Measurements from ENCODE around the gene VASH2. TPM values are rescaled to one million over a fixed set of nuclear protein-coding genes. Genes with fewer than 3 reads are reported as not detected.

The VASH2 gene
- total and polyA plus RNA-seq, 2 experiments from 2014 or later = 129 to 381 TPM

- peaks cover 100% of the 10 kb centered on the region for H3K36me3 Mint-ChIP-seq (ENCODE audit: low read depth)
- H3K4me1 ChIP-seq (ENCODE audit: insufficient read depth) = peaks cover 58% of the 10 kb centered on the region
- peaks cover 98% of the 10 kb centered on the region for H3K36me3 ChIP-seq (ENCODE audit: insufficient read depth)
- H3K9me2 ChIP-seq (ENCODE audit: insufficient read depth) = no peaks in the 10 kb centered on the region
- peaks cover 73% of the 10 kb centered on the region for H3K4me1 Mint-ChIP-seq
- H3K4me2 ChIP-seq = no peak overlapping the region
- no peaks in the 10 kb centered on the region; the same call in 2 of the 3 replicates for H3K9me3 Mint-ChIP-seq
- ATAC-seq (no peak), DNase-seq (ENCODE audit: low spot score) (no peak)
- H3K27ac ChIP-seq (ENCODE audit: low read depth) = peak overlapping the region; percentile 42
- H3K4me3 ChIP-seq = no peak overlapping the region
- no peak overlapping the region for H3K4me3 Mint-ChIP-seq
- no peaks in the 10 kb centered on the region for H3K27me3 ChIP-seq (ENCODE audit: insufficient read depth)
- no peak overlapping the region for H2AFZ ChIP-seq
- peaks cover 98% of the 10 kb centered on the region for H3F3A ChIP-seq (replicated peaks; ENCODE audit: low read depth)
- TF ChIP-seq STAT1 (IDR thresholded peaks at IDR 0.05; ENCODE audit: unreplicated experiment) = no peak
- no peak for TF ChIP-seq CTCF (conservative IDR thresholded peaks at IDR 0.05; ENCODE audit: low read depth in 2 of 2)
- no peak for TF ChIP-seq ZNF331 (CRISPR knock-in tag; IDR thresholded peaks at IDR 0.05; ENCODE audit: low read depth)
- TF ChIP-seq JUNB (IDR thresholded peaks at IDR 0.05; ENCODE audit: unreplicated experiment) = no peak
- no peak for TF ChIP-seq CREB1 (CRISPR knock-in tag; IDR thresholded peaks at IDR 0.05; ENCODE audit: low read depth)
- peak; percentile 54; the same call in 1 of the 2 replicates for TF ChIP-seq POLR2AphosphoS5 (IDR thresholded peaks at IDR 0.05; ENCODE audit: low read depth)
- no peak for TF ChIP-seq EZH2 (IDR thresholded peaks at IDR 0.05; ENCODE audit: low read depth, unreplicated experiment)
- no peak for TF ChIP-seq EZH2phosphoT487 (IDR thresholded peaks at IDR 0.05; ENCODE audit: unreplicated experiment)
- no peak for TF ChIP-seq NANOG (IDR thresholded peaks at IDR 0.05; ENCODE audit: borderline replicate concordance)
- peaks cover 49% of the 10 kb centered on the region for H4K20me1 ChIP-seq (replicated peaks; ENCODE audit: insufficient read depth)
- H3K27me3 Mint-ChIP-seq (ENCODE audit: insufficient read depth, low read depth, poor library complexity) = peaks cover 34% of the 10 kb centered on the region
- H3K27ac Mint-ChIP-seq = peak overlapping the region; percentile 80; the same call in 1 of the 2 replicates
- peaks cover 17% of the 10 kb centered on the region; the same call in 1 of the 2 replicates for H3K79me2 ChIP-seq (replicated peaks; ENCODE audit: insufficient read depth)
These were observed 24.4 kb downstream of the VASH2 start for GRCh38 chr1:212974711-212975110.

- Mint-ChIP-seq H3K9me3 (no peaks in the 10 kb centered on the region; the same call in 2 of the 3 replicates), H3K4me1 (peaks cover 73% of the 10 kb centered on the region), H3K4me3 (no peak overlapping the region), H3K27me3 (ENCODE audit: insufficient read depth, low read depth, poor library complexity) (peaks cover 28% of the 10 kb centered on the region), H3K36me3 (ENCODE audit: low read depth) (peaks cover 100% of the 10 kb centered on the region), H3K27ac (peak overlapping the region; percentile 80; the same call in 1 of the 2 replicates)
- H3K27ac ChIP-seq (ENCODE audit: low read depth) = peak overlapping the region; percentile 42
- ATAC-seq (no peak), DNase-seq (ENCODE audit: low spot score) (no peak)
- no peak overlapping the region for H2AFZ ChIP-seq
- no peaks in the 10 kb centered on the region for H3K27me3 ChIP-seq (ENCODE audit: insufficient read depth)
- peaks cover 92% of the 10 kb centered on the region for H3K36me3 ChIP-seq (ENCODE audit: insufficient read depth)
- peaks cover 98% of the 10 kb centered on the region for H3F3A ChIP-seq (replicated peaks; ENCODE audit: low read depth)
- TF ChIP-seq EZH2 (IDR thresholded peaks at IDR 0.05; ENCODE audit: low read depth, unreplicated experiment) = no peak
- TF ChIP-seq POLR2AphosphoS5 (IDR thresholded peaks at IDR 0.05; ENCODE audit: low read depth) = 0 out of 2 replicates have a peak, but pooled peaks have one; percentile 12
- TF ChIP-seq ZNF114 (CRISPR knock-in tag; IDR thresholded peaks at IDR 0.05) = no peak
- no peak for TF ChIP-seq EZH2phosphoT487 (IDR thresholded peaks at IDR 0.05; ENCODE audit: unreplicated experiment)
- no peak for TF ChIP-seq CREB1 (CRISPR knock-in tag; IDR thresholded peaks at IDR 0.05; ENCODE audit: low read depth)
- no peak for TF ChIP-seq JUNB (IDR thresholded peaks at IDR 0.05; ENCODE audit: unreplicated experiment)
- H3K4me1 ChIP-seq (ENCODE audit: insufficient read depth) = peaks cover 63% of the 10 kb centered on the region
- peaks cover 50% of the 10 kb centered on the region for H4K20me1 ChIP-seq (replicated peaks; ENCODE audit: insufficient read depth)
- peaks cover 17% of the 10 kb centered on the region; the same call in 1 of the 2 replicates for H3K79me2 ChIP-seq (replicated peaks; ENCODE audit: insufficient read depth)
- no peaks in the 10 kb centered on the region for H3K9me2 ChIP-seq (ENCODE audit: insufficient read depth)
- no peak overlapping the region for H3K4me3 ChIP-seq
- no peak overlapping the region for H3K4me2 ChIP-seq
These were observed 25.0 kb downstream of the VASH2 start for GRCh38 chr1:212975111-212975918.
